ENCODE data around the gene SLC7A1. TPM values are rescaled to one million over a fixed set of nuclear protein-coding genes. Genes with fewer than 3 reads are reported as not detected.

SLC7A1 gene
- total RNA-seq, 1 experiment from 2014 or later = 89.9 TPM

DNA sequence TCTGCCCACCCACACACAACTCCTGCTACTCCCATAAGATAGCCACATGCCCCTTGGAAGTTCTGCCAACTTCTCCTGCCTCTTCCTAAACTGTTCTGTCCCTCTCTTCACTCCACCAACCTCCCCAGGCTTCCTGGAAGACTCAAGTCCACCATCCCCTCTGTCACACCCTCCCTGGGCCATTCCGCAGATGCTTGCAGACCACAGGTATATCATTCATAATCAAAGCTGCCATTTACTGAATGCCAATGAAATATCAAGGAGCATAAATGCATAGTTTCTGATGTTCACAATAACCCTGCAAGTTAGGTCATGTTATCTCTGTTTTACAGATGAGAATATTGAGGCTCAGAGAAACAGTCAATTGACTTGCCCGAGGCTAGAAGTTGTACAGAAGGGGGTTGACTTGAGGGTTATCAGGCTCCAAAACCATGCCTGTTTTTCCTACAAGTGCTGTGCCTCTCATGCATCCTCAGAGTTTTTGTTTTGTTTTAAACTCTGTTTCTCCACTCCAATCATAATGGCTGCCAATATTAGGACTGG lies 135.6 kb downstream of the SLC7A1 start:
- no peak for DNase-seq (ENCODE audit: low spot score)

All from HT-29 (cell line).